ENCODE results near the gene MOV10.

The MOV10 gene

DNA sequence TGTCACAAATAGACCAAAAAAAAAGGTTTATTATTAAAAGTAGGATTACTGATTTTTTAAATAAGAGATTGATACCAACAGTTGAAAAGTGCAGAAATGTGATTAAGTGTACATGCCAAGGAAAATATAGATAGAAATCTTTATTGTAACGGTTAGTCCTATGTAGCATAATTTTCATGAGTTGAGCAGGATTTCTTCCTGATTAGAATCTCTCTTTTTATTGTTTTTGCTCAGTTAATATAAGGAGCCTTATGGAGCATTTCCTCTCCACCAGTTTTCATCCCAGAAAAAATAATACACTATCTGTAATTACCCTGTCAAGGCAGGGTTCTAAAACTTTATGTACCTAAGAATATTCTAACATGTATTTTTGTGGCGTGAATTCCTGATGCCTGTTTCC, 31.4 kb upstream of the MOV10 start:
- TF ChIP-seq, protein P1, sequence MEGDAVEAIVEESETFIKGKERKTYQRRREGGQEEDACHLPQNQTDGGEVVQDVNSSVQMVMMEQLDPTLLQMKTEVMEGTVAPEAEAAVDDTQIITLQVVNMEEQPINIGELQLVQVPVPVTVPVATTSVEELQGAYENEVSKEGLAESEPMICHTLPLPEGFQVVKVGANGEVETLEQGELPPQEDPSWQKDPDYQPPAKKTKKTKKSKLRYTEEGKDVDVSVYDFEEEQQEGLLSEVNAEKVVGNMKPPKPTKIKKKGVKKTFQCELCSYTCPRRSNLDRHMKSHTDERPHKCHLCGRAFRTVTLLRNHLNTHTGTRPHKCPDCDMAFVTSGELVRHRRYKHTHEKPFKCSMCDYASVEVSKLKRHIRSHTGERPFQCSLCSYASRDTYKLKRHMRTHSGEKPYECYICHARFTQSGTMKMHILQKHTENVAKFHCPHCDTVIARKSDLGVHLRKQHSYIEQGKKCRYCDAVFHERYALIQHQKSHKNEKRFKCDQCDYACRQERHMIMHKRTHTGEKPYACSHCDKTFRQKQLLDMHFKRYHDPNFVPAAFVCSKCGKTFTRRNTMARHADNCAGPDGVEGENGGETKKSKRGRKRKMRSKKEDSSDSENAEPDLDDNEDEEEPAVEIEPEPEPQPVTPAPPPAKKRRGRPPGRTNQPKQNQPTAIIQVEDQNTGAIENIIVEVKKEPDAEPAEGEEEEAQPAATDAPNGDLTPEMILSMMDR (IDR thresholded peaks at IDR 0.05) = no peak
- DNase-seq (ENCODE audit: low spot score) = no peak
- Histone ChIP-seq H3K27ac (no peak overlapping the region), H3K4me3 (no peak overlapping the region)

DNA sequence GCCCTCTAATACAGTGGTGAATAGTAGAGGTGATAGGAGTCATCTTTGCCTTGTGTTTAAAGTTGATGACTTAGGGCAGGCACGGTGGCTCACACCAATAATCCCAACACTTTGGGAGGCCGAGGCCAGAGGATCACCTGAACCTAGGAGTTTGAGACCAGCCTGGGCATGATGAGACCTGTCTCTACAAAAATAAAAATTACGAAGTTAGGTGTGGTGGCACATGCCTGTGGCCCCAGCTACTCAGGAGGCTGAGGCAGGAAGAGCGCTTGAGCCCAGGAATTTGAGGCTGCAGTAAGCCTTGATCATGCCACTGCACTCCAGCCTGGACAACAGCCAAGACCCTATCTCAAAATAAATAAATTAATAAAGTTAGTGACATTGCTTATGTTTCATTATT, 28.2 kb upstream of the MOV10 start:
- Histone ChIP-seq H3K4me3 (no peak overlapping the region), H3K27ac (no peak overlapping the region)
- TF ChIP-seq, protein P1 (IDR thresholded peaks at IDR 0.05) = no peak
- no peak for DNase-seq (ENCODE audit: low spot score)

DNA sequence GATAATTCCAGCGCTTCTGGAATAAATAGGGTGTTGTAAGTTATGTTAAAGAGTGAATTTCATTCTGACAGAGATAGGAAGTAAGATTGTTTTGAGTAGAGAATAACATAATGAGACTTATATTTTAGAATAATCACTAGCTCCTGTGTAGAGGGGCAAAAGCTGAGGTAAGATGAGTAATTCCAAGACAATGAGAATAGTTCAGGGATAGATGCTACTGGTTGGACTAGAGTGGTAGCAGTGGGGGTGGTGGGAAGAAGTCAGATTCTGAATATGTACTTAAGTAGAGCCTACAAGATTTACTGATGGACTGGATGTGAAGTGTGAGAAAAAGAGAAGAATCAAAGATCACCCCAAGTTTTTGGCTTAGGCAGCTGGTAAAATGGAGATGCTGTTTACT, 23.3 kb upstream of the MOV10 start:
- Histone ChIP-seq H3K27ac (no peak overlapping the region), H3K4me3 (no peak overlapping the region)
- DNase-seq (ENCODE audit: low spot score) = no peak
- TF ChIP-seq, protein P1 (IDR thresholded peaks at IDR 0.05) = no peak

DNA sequence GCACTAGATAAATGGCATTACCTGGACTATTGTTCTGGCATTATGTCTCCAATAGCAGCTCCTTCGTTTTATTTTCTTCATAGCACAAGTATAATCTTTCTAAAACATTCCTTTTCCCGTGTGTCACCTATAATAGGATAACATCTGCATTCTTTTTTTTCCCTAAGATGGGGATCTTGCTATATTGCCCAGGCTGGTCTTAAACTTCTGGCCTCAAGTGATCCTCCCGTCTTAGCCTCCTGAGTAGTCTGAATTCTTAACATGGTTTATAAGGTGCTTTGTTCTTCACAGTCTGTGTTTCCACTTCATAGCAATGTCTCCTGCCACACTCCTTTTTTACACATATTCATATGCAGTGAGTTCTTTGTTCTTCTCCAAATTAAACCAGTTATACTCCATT, 8.6 kb upstream of the MOV10 start:
- TF ChIP-seq, protein P1 (IDR thresholded peaks at IDR 0.05) = no peak
- no peak for DNase-seq (ENCODE audit: low spot score)
- Histone ChIP-seq H3K4me3 (no peak overlapping the region), H3K27ac (no peak overlapping the region)

DNA sequence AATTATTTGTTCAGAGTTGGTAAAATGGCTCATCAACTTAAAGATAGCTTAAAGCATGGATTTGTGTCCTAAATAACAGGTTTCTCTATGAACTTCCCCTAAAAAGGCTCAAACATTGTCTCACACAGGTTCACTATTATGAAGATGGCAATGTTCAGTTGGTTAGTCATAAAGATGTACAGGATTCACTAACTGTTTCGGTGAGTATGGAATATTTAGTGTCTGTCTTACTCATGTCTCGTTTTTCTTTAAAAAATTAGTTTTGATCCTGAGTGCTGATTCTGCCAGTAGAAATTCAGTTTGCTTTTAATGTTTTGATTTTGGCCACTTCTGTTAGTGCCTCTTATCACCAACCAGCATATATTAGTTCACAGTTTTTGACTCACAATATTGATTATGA, 7.5 kb upstream of the MOV10 start:
- no peak overlapping the region for H3K4me3 ChIP-seq
- no peak overlapping the region for H3K27ac ChIP-seq
- no peak for DNase-seq (ENCODE audit: low spot score)
- TF ChIP-seq, protein P1 (IDR thresholded peaks at IDR 0.05) = no peak

DNA sequence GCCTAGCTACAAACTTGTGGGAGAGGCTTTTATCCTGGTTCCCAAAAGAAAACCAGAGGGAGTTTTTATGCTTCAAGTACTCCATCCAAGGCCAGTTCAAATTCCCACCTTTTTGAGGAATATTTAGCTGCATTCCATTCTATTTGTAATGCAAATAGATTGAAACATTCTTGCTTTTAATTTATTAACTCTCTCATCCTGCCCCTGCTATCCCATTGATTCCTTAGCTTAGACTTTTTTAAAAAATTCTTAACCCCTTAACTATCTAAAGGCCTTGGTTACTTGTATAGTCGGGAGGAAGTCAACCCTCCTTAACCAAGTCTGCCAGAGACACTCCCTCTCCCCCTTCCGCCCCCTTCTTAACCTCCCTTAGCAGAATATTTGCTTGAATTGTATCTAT, 2.5 kb upstream of the MOV10 start:
- DNase-seq (ENCODE audit: low spot score) = no peak
- H3K4me3 ChIP-seq = no peak overlapping the region
- TF ChIP-seq, protein P1 (IDR thresholded peaks at IDR 0.05) = no peak

DNA sequence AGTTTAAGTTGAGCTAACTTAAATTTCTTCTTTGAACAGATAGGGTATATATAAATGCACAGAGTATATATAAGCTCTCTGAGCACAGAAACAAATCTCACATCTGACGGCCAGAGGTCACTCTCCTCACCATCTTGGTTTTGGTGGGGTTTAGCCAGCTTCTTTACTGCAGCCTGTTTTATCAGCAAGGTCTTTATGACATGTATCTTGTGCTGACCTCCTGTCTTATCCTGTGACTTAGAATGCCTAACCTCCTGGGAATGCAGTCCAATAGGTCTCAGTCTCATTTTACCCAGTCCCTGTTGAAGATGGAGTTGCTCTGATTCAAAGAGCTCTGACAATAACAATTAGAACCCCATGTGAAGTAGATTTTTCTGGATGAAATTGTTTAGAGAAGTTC, 1.6 kb upstream of the MOV10 start:
- TF ChIP-seq, protein P1 (IDR thresholded peaks at IDR 0.05) = no peak
- Histone ChIP-seq H3K4me3 (no peak overlapping the region), H3K27ac (no peak overlapping the region)
- DNase-seq (ENCODE audit: low spot score) = no peak

More for the DNA sequence above, 2.5 kb upstream of the MOV10 start:
- no peak overlapping the region for H3K27ac ChIP-seq

Measured in coronary artery (tissue), 2 donors.